ENCODE data around the gene DYNLL2. TPM values are rescaled to one million over a fixed set of nuclear protein-coding genes. Genes with fewer than 3 reads are reported as not detected.
"Not testable (repeated sequence)": the region's sequence is repeated elsewhere in the genome, so short reads cannot be mapped to it uniquely, and the experiment has no call there.

Gene DYNLL2
- total RNA-seq, 2 donors from 2014 or later, result 20.6 to 28.5 TPM

DNA sequence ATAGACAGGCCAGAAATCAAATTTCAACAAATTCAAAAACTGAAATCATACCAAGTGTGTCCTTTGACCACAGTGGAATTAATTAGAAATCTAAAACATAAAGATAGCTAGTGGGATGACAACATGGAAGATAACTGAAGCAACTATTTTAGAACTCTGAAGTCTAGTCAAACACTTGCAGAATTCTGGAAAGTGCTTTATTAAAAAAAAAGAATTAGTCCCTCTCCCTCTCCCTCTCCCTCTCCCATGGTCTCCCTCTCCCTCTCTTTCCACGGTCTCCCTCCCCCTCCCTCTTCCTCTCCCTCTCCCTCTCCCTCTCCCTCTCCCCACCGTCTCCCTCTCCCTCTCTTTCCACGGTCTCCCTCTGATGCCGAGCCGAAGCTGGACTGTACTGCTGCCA lies 58.3 kb downstream of the DYNLL2 start:
- DNase-seq (ENCODE audit: low spot score) (no peak), ATAC-seq (ENCODE audit: insufficient number of reproducible peaks, low FRiP score, low read depth) (no peak)
- Histone ChIP-seq H3K36me3 (no peaks in the 10 kb centered on the region), H3K27me3 (replicated peaks; ENCODE audit: insufficient read depth) (no peaks in the 10 kb centered on the region), H3K9me3 (peaks cover 15% of the 10 kb centered on the region), H3K4me3 (no peak overlapping the region), H3K27ac (no peak overlapping the region), H3K4me1 (ENCODE audit: control insufficient read depth in 1 of 2, low read depth in 2 of 2) (no peaks in the 10 kb centered on the region)
- no peak for TF ChIP-seq CTCF (IDR thresholded peaks at IDR 0.05)

- not testable (repeated sequence) for H3K4me3 ChIP-seq; H3K4me1 ChIP-seq (ENCODE audit: control insufficient read depth in 1 of 2, low read depth in 2 of 2); H3K27me3 ChIP-seq (replicated peaks; ENCODE audit: insufficient read depth); H3K27ac ChIP-seq; ATAC-seq (ENCODE audit: insufficient number of reproducible peaks, low FRiP score, low read depth); DNase-seq (ENCODE audit: low spot score); H3K36me3 ChIP-seq
- H3K9me3 ChIP-seq, result peaks cover 16% of the 10 kb centered on the region
Observed at GRCh38 chr17:58143335-58143734, 60.1 kb downstream of the DYNLL2 start.

DNA sequence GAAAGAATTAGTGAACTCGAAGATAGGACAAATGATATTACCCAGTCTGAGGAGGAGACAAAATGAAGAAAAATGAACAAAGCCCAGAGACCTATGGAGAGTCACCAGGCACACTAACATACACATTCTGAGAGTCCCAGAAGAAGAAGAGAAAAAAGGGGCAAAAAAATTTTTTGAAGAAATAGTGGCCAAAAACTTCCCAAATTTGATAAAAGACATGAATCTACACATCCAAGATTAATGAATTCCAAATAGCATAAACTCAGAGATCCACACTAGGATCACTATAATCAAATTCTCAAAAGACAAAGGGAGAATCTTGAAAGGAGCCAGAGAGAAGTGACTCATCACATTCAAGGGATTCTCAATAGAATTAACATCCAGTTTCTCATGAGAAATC lies 61.6 kb downstream of the DYNLL2 start:
- no peaks in the 10 kb centered on the region for H3K36me3 ChIP-seq
- no peak for DNase-seq (ENCODE audit: low spot score)
- no peaks in the 10 kb centered on the region for H3K27me3 ChIP-seq (replicated peaks; ENCODE audit: insufficient read depth)
- no peak for ATAC-seq (ENCODE audit: insufficient number of reproducible peaks, low FRiP score, low read depth)
- H3K4me1 ChIP-seq (ENCODE audit: control insufficient read depth in 1 of 2, low read depth in 2 of 2), result no peaks in the 10 kb centered on the region
- no peak overlapping the region for H3K27ac ChIP-seq
- peaks cover 16% of the 10 kb centered on the region for H3K9me3 ChIP-seq
- no peak overlapping the region for H3K4me3 ChIP-seq
- no peak for TF ChIP-seq CTCF (IDR thresholded peaks at IDR 0.05)

Other genes with a start within 250 kb of the DYNLL2 start
- 10 to 100 TPM; 16.2 to 16.6 TPM for gene MRPS23, start 233.4 kb upstream of the DYNLL2 start, total RNA-seq
- 10 to 100 TPM; 32.7 to 93.1 TPM for gene CUEDC1, start 128.0 kb upstream of the DYNLL2 start, total RNA-seq
- gene VEZF1, start 95.2 kb upstream of the DYNLL2 start, total RNA-seq, result 10 to 100 TPM; 68.4 to 75.5 TPM
- gene SRSF1, start 76.2 kb upstream of the DYNLL2 start, total RNA-seq, result 100 to 1,000 TPM; 132 to 220 TPM
- gene OR4D1, start 65.0 kb downstream of the DYNLL2 start, total RNA-seq, result not detected
- gene OR4D2, start 83.6 kb downstream of the DYNLL2 start, total RNA-seq, result not detected
- not detected for gene EPX, start 109.3 kb downstream of the DYNLL2 start, total RNA-seq
- gene MKS1, start 135.8 kb downstream of the DYNLL2 start, total RNA-seq, result 10 to 100 TPM; 10.5 to 10.8 TPM
- not detected for gene LPO, start 155.2 kb downstream of the DYNLL2 start, total RNA-seq
- gene MPO, start 197.5 kb downstream of the DYNLL2 start, total RNA-seq, result under 1 TPM in 1 of 2 donors, not detected in 1; 0.14 TPM
- 10 to 100 TPM; 22.6 to 26.3 TPM for gene TSPOAP1, start 245.4 kb downstream of the DYNLL2 start, total RNA-seq

Measured in thoracic aorta (tissue), 2 donors.